Activated CD8-positive, alpha-beta memory T cell treated with anti-CD3 and anti-CD28 coated beads for 24 hours (primary cell): ENCODE results near the gene ARHGEF40.

Experiments
- DNase-seq: peaks from one replicate; pipeline ENCODE4 v3.0.0-alpha.2; 2020

The ARHGEF40 gene

DNA sequence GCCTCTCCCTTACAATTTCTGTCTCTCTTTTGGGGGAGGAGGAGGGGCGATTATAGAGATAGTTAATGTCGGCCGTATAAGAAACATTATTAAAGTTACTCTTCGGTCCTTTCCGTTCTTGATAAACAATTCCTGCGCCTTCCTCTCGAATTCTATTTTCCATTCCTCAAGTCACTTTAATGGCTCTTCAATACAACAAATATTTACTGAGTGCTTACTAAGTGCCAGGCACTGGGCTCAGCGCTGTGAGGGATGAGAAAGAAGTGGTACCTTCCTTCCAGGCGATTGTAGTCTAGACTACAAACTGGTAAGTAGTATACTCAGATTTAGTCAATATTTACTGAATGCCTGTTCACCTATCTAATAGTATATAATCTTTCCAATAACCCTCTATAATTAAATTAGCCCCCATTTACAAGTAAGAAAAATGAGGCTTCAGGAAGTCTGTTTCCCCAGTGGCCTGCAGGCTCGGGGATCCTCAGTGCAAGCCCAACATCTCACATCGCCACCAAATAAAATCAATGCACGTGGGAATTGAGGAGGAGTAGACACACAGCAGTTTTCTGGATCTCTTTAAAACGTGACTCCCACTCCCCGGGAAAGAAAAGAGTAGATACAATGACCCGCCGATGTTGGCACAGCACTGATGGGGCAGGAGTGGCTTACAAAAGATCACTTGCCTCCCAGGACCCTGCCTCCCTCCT is 28.9 kb downstream of the ARHGEF40 start:
- no peak for DNase-seq

DNA sequence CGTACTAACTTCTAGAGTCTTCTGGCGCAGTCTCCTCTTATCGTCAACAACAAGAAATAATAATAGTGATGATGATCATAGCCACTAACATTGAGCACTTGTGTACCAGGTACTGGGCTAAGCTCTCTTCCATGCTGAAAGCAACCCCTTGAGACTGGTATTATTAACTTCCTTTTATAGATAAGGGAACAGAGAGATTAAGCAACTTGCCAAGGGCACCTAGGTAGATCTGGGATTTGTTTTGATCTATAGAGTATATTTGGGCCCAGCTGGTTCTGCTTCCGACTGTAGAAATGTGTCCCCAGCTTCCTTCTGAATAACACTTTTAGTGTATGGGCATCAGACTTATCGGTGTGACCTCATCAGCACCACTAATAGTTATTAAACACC is 29.5 kb downstream of the ARHGEF40 start:
- no peak for DNase-seq

DNA sequence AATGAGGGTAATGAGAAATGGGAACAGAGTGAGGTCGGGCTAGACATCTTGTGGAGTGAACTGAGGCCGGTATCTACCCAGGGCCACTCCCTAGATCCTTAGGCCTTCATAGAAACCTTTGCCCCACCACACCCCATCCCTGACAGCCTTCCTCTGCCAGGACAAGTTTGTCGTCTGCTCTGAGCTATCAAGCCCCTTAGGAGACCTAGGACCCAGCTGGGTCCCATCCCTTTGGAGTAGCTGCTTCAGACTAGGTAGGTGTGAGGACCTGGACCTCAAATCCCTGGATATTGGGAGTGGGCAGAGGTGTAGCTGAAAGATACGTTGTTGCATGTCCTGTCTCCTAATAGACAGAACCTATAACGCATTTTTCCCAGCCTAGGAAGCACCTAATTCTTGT is 30.8 kb downstream of the ARHGEF40 start, which contains the start of gene TMEM253:
TMEM253 (plus strand) TSS at position 136 of the 400 bp plus-strand sequence. CDS start 278 bp downstream, outside the sequence.
- no peak for DNase-seq

DNA sequence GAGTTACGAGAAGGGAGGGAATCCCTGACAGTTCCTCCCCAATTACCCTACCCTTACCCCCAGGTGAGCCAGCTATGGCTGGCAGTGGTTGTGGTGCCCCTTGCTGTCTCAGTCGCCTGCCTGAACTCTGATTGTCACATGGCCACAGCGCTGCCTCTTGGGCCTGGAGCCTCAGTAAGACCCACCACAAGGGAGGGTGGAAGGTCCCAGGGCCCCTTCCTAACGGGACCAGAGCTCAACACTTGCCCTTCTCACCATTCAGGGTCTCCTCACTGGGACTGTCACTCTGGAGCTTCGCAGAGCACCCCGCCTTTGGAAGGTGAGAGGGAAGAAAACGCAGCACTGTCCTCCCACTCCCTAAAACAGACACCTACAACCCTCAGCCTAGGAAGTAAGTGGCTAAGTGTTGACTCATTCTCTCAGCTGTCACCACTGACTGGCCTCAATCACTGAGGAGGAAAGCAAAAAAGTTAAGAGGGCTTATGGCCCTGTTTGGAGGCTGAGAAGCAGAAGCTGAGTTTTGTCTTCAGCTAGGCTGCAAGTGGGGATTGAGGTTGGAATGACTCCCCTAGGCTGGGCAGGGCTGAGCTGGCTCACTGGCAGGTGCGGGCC is 31.8 kb downstream of the ARHGEF40 start:
- DNase-seq: no peak

DNA sequence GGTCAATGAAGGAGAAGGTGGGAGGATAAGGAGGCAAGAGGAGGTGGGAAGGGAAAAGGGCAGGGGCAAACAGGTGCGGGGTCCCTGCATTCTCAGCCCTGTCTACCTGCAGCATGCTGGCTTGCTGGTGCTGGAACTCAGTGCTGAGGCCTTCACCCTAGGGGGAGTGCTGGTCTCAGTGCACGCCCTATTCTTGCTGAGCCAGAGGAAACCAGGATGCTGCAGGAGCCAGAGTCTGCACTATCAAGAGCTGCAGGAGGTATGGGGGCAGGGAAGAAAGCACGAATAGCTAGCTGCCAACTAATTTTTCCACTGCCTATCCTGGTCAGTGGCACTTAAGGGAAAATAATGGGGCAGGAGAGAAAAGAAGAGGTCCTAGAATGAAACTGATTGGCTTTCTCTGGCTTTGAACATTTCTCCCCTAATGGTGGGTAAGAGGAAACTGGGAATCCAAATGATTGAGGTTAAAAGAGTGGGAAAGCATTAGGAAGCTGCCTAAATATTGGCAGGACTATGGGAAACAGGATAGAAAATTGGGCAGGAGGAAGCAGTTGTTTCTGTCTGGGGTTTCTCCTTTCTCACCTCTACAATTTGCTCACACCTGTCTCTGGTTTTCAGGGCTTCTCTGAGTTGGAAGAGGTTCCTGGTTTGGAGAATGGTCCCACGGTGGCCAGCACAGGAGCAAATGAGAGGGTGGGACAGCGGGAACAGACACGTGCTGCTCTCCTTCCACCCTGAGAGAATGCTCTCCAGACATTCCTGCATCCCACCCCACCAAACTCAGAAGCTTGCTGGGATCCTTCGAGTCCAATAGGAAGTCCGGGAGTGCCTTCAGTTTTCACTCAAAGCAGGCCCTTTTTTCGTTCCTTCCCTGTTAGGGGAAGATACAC is 32.7 kb downstream of the ARHGEF40 start:
- no peak for DNase-seq

DNA sequence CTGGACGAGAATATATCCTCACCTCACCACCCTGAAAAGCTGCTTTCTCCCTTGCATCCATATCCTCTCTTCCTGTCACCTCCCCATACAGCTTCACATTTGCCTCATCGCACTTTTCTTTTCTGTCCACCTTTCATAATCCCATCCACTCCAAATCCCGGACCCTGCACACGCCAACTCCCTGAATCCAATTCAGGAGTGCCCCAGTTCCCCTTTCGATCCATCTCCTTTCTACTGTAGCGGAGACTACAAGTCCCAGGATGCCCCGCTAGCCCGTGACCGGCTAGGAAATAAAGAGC is 33.3 kb downstream of the ARHGEF40 start:
- no peak for DNase-seq

DNA sequence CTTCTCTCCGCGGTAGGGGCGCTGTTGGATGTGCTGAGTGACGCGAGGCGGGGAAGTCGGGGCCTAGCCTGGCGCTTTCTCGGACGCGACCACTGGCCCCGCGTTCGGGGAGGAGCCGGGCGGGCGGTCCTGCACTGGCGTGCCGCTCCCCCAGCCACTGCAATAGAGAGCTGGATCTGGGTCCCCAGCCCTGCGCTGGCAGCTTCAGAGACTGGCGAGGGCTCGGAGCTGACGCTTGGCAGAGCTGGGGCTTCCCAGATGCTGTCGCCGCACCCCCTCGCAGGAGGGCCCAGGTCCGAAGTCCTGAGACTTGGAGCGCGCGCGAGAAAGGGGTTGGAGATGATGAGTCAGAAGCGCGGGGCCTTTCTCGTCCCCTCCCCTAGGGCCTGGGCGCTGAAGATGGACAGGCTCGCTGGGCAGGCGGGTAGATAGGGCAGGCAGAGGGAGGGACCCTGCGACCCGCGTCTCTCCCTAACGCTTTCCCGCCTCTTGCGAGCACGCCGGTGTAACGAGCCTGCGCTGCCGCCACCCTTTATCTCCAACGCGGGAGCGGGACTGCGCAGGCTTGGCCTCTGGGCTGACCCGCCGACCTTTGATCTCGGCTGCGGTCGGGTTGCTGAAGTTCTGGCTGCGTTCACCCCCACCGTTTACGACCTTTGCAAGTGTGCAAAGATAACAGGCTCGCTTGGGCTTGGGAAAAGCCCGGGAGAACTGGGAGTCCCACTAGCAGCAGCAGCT is 33.8 kb downstream of the ARHGEF40 start:
- DNase-seq: peak; percentile 99

DNA sequence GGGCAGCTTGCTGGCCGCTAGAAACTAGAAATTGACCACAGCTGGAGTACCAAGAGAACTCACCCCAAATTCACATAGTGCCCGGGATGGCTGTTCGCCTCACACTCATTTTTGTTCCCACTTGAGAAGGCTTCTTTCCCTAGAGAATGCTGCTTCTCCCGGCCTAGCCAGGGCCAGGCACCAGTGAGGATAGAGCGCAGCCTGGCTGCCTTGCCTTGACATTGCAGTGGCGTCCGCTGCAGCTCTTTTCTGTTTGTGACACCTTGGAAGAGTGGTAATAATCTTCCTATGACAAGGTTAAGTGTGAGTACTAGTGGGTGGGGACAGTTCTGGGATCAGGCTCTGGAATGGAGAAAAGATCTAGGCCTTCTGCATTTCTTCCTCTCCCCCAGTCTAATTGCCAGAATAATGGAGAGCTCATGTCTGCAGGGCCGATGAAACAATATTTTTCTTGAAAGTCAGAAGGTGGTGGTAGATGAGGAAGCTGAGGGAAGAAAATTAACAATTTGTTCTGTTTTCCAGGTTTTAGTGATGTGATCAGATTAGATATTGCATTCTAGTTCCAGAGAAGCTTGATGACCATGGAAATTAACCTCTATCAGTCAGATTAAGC is 34.5 kb downstream of the ARHGEF40 start:
- DNase-seq: no peak

DNA sequence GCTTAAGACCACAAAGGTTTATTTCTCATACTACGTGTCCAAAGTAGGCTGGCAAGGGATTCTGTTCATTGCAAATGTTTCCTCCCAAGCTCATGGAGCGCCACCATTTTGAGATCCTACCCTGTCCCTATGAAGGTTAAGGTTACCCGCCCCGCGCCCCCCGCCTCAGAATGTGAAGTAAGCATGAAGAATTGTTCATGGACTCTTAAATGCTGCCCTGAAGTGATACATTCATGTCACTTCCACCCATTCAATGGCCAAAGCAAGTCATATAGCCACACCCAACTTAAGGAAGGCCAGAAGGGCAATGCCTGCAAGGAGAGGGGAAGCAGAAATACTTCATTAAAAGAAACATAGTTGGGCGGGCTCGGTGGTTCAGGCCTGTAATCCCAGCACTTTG is 35.0 kb downstream of the ARHGEF40 start:
- no peak for DNase-seq

DNA sequence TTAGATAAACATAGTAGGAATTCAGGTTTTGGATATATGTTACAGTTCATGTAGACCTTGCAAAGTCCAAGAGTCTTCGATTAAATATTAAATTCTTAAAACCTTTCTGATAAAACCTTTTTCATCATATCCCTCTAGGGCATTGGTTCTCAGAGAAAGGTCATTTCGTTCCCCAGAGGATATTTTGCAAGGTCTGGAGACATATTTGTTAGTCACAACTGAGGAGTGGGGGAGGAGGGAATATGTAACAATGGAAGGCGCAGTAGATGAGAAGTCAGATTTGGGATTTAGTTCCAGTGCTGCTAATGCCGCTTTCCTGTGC is 36.0 kb downstream of the ARHGEF40 start:
- DNase-seq: no peak

DNA sequence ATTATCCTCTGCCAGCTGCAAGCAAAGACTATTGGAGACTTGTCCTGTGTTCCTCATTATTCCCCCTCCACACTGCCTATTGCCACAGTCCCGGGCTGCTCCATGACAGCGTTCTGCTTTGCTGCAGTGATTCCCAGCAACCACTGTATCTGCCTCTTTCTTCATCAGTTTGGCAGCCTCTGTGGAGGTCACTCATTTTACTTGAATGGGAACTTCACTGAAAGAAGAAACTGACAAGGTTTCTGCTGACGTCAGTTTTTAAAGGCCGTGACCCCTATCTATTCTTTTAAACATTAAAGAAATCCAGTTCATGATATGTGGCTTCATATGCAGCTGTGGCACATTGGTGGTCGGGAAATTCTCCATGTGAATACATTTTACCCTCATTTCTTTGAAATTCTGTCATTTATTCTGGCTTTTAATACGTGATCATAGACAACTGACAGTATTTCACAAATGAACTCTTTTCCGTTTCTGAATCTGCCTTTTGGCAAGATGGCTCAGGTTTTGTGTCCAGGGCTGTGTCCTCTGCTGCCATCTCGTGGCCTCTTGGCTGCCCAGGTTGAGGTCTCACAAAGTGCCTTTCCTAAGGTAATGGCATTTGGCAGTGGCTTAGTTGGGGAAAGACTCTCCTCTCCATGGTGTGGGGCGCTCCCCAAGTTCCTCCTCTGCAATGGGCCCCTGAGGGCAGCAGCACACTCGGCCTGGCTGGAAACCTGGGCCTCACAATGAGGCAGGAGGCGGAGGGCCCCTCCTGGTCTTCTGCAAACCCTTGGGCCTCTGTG is 36.6 kb downstream of the ARHGEF40 start:
- DNase-seq: peak; percentile 89

DNA sequence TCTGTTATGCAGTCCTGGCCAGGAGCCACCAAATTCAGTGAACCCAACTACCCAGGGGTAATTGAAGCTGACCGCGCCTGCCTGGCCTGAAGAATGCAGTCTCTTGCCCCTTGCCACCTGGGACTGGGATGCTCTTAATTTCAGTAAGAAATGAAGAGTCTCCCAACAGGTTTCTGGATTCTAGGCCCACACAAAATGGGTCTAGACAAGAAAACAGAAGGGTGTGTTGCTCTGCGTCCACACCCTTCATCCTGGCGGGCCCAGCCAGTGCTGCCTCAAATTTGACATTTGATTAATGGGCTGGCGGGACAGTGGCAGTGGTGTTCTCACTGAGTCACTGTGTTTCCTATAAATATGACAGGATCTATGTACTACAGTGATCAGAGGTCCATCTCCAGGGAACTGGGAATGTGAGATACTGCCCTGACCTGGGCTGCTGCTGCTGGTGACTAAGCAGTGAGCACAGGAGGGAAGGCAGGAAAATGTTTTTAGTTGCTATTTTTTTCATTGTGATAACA is 37.2 kb downstream of the ARHGEF40 start:
- no peak for DNase-seq

DNA sequence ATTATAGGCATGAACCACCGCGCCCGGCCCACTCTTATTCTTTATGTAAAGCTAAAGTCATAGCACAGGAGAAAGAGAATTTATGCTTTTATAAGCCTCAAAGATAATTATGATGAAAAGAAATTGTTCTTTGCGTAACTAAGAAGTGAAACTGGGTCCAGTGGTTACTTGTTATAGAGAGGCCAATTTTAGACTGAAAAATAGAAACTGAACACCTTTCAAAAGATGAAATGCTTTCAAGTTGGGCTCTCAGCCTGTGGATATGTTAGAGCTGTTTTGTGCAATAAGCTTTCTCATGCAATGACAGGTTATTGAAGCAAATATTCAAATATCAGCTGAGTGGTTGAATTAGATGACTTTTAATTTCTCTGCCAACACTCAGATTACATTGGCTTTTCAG is 38.7 kb downstream of the ARHGEF40 start:
- DNase-seq: no peak

DNA sequence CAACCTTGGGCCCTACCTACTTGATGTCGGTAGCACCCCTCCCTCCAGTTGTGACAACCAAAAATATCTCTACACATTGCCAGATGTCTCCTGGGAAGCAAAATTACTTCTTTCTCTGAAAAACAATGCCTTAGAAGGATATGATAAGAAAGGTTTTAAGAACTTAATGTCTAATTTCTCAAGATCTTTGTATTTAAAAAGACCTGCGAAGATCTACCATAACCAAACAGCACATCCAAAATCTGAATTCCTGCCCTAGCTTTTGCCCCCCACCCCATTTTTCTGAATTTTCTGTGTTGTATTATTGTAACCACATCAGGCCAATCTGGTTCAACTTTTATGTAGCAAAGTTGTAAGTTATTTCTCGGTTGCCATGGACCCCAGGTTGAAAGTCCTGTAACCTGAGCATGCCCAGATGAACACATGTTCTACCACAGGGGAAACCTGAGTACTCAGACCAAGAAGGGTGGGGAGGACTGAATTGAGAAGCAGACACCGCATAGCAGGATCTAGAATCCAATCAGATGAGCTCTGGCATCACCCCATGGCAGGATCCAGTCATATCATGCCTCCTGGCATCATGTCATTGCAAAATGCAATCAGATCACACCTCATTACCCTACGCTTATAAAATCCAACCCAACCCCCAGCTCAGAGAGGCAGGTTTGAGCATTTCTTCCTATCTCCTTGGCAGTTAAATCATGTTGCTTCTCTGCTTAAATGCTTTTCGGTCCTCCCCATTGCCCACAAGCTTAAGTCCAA is 39.5 kb downstream of the ARHGEF40 start:
- DNase-seq: no peak

DNA sequence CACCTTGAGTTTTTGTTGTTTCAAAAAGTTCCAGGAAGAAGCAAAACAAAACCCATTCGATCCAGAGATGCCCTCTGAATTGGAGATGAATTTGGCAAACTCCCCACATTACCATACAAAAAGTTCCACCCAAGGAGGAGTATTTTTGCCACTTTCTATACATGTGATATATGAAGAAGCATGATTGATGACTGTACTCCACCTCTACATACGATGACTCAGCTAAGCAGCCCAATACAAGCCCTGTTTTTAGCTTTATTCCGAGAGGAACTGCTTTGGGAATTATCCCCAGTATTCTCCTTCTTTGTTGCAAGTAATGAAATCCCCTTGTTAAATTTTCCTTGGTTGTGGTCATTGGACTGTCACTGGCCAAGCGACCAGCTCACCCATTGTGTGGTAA is 42.2 kb downstream of the ARHGEF40 start:
- DNase-seq: no peak

DNA sequence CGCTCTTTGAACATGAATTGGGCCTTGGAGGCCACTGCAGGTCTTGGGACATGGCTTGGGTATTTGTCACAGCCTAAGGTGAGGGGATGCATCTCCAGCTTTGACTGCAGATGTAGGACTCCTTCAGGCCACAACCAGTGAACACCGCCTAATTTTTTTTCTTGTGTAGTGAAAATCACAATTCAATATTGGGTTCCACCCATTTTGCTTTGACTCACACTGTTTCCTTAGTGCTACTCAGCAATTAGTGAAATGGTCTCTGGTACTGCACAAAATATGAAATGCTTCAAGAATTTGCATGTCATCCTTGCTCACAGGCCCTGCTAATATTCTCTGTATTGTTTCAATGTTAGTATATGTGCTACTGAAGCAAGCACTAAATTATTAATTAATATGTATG is 43.3 kb downstream of the ARHGEF40 start:
- no peak for DNase-seq

DNA sequence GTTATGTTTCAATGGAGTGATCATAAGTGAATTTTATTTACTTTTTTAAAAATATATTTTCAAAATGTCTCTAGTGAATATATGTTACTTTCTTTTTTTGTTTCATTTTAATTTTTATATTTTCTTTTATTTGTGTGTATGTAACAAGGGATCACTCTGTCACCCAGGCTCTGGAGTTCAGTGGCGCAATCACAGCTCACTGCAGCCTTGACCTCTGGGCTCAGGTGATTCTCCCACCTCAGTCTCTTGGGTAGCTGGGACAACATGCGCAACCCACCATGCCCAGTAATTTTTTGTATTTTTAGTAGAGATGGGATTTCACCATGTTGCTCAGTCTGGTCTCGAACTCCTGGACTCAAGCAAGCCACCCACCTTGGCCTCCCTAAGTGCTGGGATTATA is 48.8 kb downstream of the ARHGEF40 start:
- no peak for DNase-seq

DNA sequence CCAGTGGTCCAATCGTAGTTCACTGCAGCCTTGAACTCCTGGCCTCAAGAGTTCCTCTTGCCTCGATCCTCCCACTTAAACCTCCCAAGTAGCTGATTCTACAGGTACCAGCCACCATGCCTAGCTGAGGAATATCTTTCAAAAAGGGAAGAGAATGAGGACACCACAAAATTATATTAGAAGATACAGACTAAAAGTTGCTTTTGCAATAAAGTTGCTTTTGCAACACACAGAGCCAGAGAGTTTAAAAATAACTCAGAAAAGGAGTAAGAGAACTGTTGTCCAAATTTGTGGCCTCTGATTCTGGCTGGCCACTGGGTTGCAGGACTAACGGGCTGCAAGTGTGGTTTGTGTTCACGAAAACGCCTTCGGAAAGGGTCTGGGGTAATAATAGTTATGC is 50.6 kb downstream of the ARHGEF40 start:
- DNase-seq: no peak

DNA sequence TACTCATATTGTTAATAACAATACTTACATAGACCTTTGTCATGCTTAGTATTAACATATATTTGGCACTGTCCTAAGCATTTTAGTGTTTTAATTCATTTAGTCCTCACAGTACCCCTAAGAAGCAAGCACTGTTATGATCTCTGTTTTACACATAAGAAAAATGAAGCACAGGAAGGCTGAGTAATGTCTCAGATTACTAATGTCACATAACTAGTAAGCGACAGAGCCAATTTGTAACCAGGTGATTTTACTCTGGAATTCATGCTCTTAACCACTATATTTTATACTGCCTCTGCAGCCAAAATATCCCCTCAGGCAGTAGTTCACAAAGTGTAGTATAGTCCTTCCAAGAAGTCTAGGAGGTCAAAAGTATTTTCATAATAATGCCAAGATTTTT is 51.0 kb downstream of the ARHGEF40 start:
- no peak for DNase-seq

DNA sequence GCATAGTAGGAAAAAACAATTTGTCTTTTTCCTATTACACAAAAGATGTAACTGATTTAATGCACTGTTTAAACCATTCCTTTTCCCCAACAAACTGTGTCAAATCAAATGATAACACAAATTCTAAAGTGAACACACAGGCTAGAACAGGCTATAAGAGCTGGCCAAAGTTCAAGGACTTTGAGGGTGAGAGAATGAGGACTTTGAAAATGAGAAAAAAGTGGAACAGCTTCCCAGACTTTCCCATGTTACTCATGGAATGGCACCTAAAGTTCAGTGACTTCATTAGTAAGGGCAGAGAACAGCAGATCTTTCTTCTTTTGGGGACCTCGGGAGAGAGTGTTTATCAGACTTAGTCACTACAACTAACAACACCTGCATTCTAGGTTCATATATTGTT is 53.3 kb downstream of the ARHGEF40 start:
- no peak for DNase-seq

DNA sequence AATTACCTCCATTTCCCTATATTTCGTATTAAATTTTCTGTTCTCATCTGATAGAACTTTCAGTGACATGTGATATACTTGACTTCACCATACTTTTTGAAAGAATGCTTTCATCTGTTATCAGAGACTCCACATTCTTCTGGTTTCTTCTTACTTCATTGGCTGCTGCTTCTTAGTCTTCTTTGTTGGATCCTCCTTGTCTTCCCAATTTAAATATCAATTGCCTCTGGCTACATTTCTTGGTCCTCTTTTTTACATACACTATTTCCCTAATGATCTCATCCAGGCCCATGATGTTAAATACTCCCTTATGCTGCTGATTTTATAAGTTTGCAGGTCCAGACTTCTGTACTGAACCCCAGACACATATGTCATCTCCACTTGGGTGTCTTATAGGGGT is 63.8 kb downstream of the ARHGEF40 start:
- no peak for DNase-seq
